ENCODE results near the gene GPR84. TPM values are rescaled to one million over a fixed set of nuclear protein-coding genes. Genes with fewer than 3 reads are reported as not detected.
"Not testable (repeated sequence)": the region's sequence is repeated elsewhere in the genome, so short reads cannot be mapped to it uniquely, and the experiment has no call there.

GPR84 gene

GRCh38 chr12:54328595-54329337 is 35.5 kb downstream of the GPR84 start:
- Histone ChIP-seq H3K4me2 (ENCODE audit: low read length) (peak overlapping the region; percentile 42), H3K4me3 (ENCODE audit: low read length) (no peak overlapping the region), H3K9me3 (replicated peaks; ENCODE audit: low read length) (no peaks in the 10 kb centered on the region), H3K27me3 (ENCODE audit: control insufficient read depth, insufficient read depth, low read length) (no peaks in the 10 kb centered on the region), H3K36me3 (ENCODE audit: insufficient read depth, low read length) (peaks cover 4% of the 10 kb centered on the region), H3K4me1 (ENCODE audit: control insufficient read depth, insufficient read depth, low read length) (peaks cover 45% of the 10 kb centered on the region), H3K9ac (ENCODE audit: low read depth, low read length) (peak overlapping the region; percentile 5)

GRCh38 chr12:54325442-54326109 is 38.7 kb downstream of the GPR84 start:
- H3K4me3 ChIP-seq (ENCODE audit: low read length): peak overlapping the region; percentile 78
- H3K4me2 ChIP-seq (ENCODE audit: low read length): peak overlapping the region; percentile 81
- peak overlapping the region; percentile 92 for H3K9ac ChIP-seq (ENCODE audit: low read depth, low read length)
- not testable (repeated sequence) for H3K36me3 ChIP-seq (ENCODE audit: insufficient read depth, low read length); H3K27me3 ChIP-seq (ENCODE audit: control insufficient read depth, insufficient read depth, low read length); H3K9me3 ChIP-seq (replicated peaks; ENCODE audit: low read length)
- H3K4me1 ChIP-seq (ENCODE audit: control insufficient read depth, insufficient read depth, low read length): peaks cover 39% of the 10 kb centered on the region

- H3K4me2 ChIP-seq (ENCODE audit: low read length): peak within 1 kb of the TSS; percentile 81
- H3K4me1 ChIP-seq (ENCODE audit: control insufficient read depth, insufficient read depth, low read length): peaks cover 31% of the 10 kb centered on the region
Observed at GRCh38 chr12:54324617-54325441, 39.5 kb downstream of the GPR84 start, which contains the start of gene COPZ1. COPZ1 (plus strand) TSS chr12:54325131; CDS start chr12:54325164, 33 bp downstream.

GRCh38 chr12:54321363-54321762 is 42.9 kb downstream of the GPR84 start:
- Histone ChIP-seq H3K4me3 (ENCODE audit: low read length) (no peak overlapping the region), H3K4me1 (ENCODE audit: control insufficient read depth, insufficient read depth, low read length) (peaks cover 5% of the 10 kb centered on the region), H3K27me3 (ENCODE audit: control insufficient read depth, insufficient read depth, low read length) (no peaks in the 10 kb centered on the region), H3K9ac (ENCODE audit: low read depth, low read length) (no peak overlapping the region), H3K36me3 (ENCODE audit: insufficient read depth, low read length) (no peaks in the 10 kb centered on the region), H3K9me3 (replicated peaks; ENCODE audit: low read length) (no peaks in the 10 kb centered on the region), H3K4me2 (ENCODE audit: low read length) (no peak overlapping the region)

More at GRCh38 chr12:54324617-54325441, 39.5 kb downstream of the GPR84 start, which contains the start of gene COPZ1:
- no peaks in the 10 kb centered on the region for H3K9me3 ChIP-seq (replicated peaks; ENCODE audit: low read length)
- peak within 1 kb of the TSS; percentile 92 for H3K9ac ChIP-seq (ENCODE audit: low read depth, low read length)
- peaks cover 4% of the 10 kb centered on the region for H3K36me3 ChIP-seq (ENCODE audit: insufficient read depth, low read length)
- peak within 1 kb of the TSS; percentile 78 for H3K4me3 ChIP-seq (ENCODE audit: low read length)
- H3K27me3 ChIP-seq (ENCODE audit: control insufficient read depth, insufficient read depth, low read length): no peaks in the 10 kb centered on the region

Small RNA genes within 50 kb of the gene (small RNA-seq; reads per million reads assigned to genes)
- gene MIR148B (164 reads per million, percentile 97 among the genes with 10 or more reads in this experiment), gene RN7SL744P (not detected), gene RNU6-950P (not detected)

All from skeletal muscle satellite cell (primary cell).